Measurements from ENCODE around the gene FOXP2.
A peak's percentile ranks its signal among the peaks of the same experiment; 100 is the strongest.

The FOXP2 gene

DNA sequence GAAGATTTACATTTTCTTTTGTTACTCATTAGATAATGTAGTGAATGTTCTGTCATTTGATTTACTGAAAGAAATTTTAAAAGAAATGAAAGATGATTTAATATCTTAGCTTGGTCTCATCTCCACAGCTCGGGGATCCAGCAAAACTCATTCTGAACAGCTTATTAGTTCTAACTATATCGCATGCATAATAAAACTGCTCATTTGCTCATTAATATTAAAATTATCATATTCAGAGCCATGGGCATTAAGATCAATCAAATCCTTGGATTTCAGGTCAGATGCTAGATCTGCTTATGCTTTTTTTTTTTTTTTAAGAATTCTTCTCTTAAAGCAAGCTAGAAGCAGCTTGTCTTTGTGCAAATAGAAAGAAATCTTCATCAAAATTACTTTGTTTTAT, 246.1 kb downstream of the FOXP2 start:
- no peak overlapping the region for H3K4me3 ChIP-seq (ENCODE audit: low read length)
- TF ChIP-seq, protein P1, sequence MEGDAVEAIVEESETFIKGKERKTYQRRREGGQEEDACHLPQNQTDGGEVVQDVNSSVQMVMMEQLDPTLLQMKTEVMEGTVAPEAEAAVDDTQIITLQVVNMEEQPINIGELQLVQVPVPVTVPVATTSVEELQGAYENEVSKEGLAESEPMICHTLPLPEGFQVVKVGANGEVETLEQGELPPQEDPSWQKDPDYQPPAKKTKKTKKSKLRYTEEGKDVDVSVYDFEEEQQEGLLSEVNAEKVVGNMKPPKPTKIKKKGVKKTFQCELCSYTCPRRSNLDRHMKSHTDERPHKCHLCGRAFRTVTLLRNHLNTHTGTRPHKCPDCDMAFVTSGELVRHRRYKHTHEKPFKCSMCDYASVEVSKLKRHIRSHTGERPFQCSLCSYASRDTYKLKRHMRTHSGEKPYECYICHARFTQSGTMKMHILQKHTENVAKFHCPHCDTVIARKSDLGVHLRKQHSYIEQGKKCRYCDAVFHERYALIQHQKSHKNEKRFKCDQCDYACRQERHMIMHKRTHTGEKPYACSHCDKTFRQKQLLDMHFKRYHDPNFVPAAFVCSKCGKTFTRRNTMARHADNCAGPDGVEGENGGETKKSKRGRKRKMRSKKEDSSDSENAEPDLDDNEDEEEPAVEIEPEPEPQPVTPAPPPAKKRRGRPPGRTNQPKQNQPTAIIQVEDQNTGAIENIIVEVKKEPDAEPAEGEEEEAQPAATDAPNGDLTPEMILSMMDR (conservative IDR thresholded peaks at IDR 0.05; ENCODE audit: low read depth, low read length), result no peak
- no peak for DNase-seq (ENCODE audit: low read depth)

DNA sequence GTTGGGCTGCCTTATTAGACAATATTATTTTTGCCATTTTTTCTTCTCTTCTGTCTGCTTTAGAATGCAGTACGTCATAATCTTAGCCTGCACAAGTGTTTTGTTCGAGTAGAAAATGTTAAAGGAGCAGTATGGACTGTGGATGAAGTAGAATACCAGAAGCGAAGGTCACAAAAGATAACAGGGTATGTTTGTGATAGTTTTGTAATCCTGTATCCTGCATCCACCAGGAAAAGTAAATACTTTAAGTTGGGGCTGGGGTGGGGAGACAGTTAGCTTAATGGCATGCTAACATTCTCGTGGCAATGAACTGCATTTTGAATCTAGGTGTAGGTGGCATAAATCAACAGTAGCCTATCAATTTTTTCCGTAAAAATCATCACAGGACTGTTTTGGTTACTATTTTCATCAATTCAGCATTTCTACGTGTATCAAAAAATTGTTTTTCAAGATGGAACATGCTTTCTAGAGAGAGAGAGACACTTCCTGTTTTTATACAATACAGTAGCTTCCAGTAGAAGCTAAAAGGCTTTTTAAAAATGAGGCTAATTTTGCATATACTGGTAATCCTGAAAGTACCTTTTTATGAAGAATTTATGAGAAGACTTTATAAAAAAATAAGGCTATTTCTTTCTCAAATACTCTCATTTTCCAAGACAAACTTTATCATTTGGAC, 247.5 kb downstream of the FOXP2 start:
- no peak overlapping the region for H3K4me3 ChIP-seq (ENCODE audit: low read length)
- TF ChIP-seq, protein P1 (conservative IDR thresholded peaks at IDR 0.05; ENCODE audit: low read depth, low read length), result no peak
- no peak for DNase-seq (ENCODE audit: low read depth)

DNA sequence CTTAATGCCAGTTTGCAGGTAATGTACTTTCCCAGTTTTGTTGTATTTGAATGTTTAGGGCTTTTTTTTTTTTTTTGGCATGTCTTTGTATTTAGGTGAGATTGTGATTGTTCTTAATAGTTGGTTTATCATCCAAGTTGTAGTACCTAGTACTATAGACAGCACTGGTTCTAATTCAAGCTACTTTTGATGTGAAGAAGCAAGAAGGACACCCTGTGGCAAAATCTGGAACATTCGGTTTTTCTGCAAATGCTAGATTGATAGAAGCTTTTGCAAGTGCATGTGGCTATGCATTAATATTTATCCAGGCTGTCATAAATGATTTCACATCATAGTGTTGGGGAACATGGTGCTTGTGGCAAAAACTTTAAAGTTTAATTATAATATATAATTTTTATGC, 248.9 kb downstream of the FOXP2 start:
- no peak for DNase-seq (ENCODE audit: low read depth)
- H3K4me3 ChIP-seq (ENCODE audit: low read length), result no peak overlapping the region
- TF ChIP-seq, protein P1 (conservative IDR thresholded peaks at IDR 0.05; ENCODE audit: low read depth, low read length), result peak; percentile 52

DNA sequence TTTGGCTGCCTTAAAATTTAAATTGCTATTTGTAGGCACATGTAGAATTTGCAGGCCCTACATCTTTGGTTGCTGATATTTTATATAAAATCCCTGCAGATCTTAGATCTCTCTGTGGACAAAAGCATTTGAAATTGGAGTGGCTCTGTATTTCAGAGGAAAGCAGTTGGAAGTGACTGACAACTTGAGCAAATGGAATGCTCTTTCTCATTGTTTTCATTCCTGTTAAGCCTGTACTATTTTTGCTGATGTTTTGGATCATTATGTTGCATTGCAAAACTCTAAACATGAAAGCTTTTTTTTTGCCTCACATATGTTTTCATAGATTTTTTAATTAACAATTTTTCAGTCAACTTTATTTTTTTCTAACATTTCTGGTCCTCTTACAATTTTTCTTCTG, 256.1 kb downstream of the FOXP2 start:
- TF ChIP-seq, protein P1 (conservative IDR thresholded peaks at IDR 0.05; ENCODE audit: low read depth, low read length), result no peak
- H3K4me3 ChIP-seq (ENCODE audit: low read length), result no peak overlapping the region
- DNase-seq (ENCODE audit: low read depth), result peak; percentile 9

GRCh38 chr7:114671563-114672123, 257.0 kb downstream of the FOXP2 start:
- no peak for DNase-seq (ENCODE audit: low read depth)
- TF ChIP-seq, protein P1 (conservative IDR thresholded peaks at IDR 0.05; ENCODE audit: low read depth, low read length), result no peak

DNA sequence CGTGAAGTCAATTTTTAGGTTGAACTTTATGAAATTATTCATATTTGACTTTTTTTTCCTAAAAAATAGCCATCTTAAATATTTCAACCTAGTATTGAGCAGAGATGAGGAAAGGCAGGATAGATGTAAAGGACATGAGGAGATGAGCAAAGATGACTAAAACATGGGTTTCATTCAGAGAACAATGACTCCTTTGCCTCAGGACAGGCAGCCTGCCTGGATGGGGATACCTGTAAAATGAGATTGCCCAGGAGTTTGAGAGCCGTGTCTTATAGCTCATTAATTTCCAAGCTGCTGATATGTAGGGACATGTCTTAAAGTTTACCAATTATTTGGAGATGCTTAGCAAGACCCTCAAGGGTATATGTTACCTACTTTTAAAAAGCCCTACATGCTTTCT, 263.5 kb downstream of the FOXP2 start:
- DNase-seq (ENCODE audit: low read depth), result no peak
- TF ChIP-seq, protein P1 (conservative IDR thresholded peaks at IDR 0.05; ENCODE audit: low read depth, low read length), result no peak
- H3K4me3 ChIP-seq (ENCODE audit: low read length), result no peak overlapping the region

More at GRCh38 chr7:114671563-114672123, 257.0 kb downstream of the FOXP2 start:
- no peak overlapping the region for H3K4me3 ChIP-seq (ENCODE audit: low read length)

- TF ChIP-seq, protein P1 (conservative IDR thresholded peaks at IDR 0.05; ENCODE audit: low read depth, low read length), result no peak
- no peak for DNase-seq (ENCODE audit: low read depth)
- H3K4me3 ChIP-seq (ENCODE audit: low read length), result no peak overlapping the region
These were observed 272.6 kb downstream of the FOXP2 start for GRCh38 chr7:114687238-114687637.

Measured in retinal pigment epithelial cell (primary cell).